ENCODE measurements around the gene RASL11A. TPM values are rescaled to one million over a fixed set of nuclear protein-coding genes. Genes with fewer than 3 reads are reported as not detected.

RASL11A gene
- total and polyA plus RNA-seq, 8 donors: 3.1 to 31.5 (median 11.6) TPM; not detected in 1

DNA sequence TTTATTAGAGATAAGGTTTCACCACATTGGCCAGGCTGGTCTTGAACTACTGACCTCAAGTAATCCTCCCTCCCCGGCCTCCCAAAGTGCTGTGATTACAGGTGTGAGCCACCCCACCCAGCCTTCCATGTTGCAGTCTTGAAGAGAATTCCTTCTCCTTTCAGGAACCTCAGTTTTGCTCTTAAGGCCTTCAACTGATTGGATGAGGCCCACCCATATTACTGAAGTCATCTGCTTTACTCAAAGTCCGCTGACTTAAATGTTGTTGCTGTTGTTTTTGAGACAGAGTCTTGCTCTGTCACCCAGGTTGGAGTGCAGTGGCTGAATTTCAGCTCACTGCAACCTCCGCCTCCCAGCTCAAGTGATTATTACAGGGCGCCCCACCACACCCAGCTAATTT, 33.5 kb downstream of the RASL11A start:
- Histone ChIP-seq H3K4me3 (no peak overlapping the region), H3K4me1 (no peaks in the 10 kb centered on the region), H3K36me3 (no peaks in the 10 kb centered on the region), H3K27me3 (no peaks in the 10 kb centered on the region), H3K9me3 (no peaks in the 10 kb centered on the region), H3K27ac (no peak overlapping the region)
- 89 to 95% (median 93%) methylated on average over 4 of the region's 4 CpGs for WGBS, 5 donors
- intact Hi-C loops (cut with DNase I; ENCODE audit: low total_unique reads): no loop called here
- TF ChIP-seq, protein P1, sequence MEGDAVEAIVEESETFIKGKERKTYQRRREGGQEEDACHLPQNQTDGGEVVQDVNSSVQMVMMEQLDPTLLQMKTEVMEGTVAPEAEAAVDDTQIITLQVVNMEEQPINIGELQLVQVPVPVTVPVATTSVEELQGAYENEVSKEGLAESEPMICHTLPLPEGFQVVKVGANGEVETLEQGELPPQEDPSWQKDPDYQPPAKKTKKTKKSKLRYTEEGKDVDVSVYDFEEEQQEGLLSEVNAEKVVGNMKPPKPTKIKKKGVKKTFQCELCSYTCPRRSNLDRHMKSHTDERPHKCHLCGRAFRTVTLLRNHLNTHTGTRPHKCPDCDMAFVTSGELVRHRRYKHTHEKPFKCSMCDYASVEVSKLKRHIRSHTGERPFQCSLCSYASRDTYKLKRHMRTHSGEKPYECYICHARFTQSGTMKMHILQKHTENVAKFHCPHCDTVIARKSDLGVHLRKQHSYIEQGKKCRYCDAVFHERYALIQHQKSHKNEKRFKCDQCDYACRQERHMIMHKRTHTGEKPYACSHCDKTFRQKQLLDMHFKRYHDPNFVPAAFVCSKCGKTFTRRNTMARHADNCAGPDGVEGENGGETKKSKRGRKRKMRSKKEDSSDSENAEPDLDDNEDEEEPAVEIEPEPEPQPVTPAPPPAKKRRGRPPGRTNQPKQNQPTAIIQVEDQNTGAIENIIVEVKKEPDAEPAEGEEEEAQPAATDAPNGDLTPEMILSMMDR (IDR thresholded peaks at IDR 0.05): no peak
- TF ChIP-seq POLR2AphosphoS5 (IDR thresholded peaks at IDR 0.05): no peak
- TF ChIP-seq EP300 (IDR thresholded peaks at IDR 0.05): no peak
- TF ChIP-seq POLR2A (IDR thresholded peaks at IDR 0.05): no peak
- DNase-seq: no peak

DNA sequence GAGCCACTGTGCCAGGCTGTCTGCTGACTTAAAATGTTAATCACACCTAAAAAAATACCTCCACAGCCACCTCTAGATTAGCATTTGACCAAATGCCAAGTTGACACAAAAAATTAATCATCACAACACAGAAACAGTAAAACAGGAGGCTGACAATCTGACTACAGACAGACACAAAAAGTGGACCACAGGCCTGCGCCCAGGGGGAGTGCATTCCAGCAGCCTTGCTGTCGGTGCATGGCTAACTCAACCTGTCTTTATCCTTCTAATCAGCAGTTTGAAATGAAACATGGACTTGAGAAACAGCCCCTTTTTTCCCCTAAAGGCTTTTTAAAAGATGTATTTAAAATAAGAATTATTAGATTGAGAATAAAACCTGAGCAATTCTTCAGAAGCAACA, 34.0 kb downstream of the RASL11A start:
- Histone ChIP-seq H3K27me3 (no peaks in the 10 kb centered on the region), H3K4me1 (no peaks in the 10 kb centered on the region), H3K27ac (no peak overlapping the region), H3K4me3 (no peak overlapping the region), H3K9me3 (no peaks in the 10 kb centered on the region), H3K36me3 (no peaks in the 10 kb centered on the region)
- no peak for DNase-seq
- intact Hi-C loops (cut with DNase I; ENCODE audit: low total_unique reads): no loop called here
- WGBS, 5 donors: 69 to 84% (median 74%) methylated on average over 2 of the region's 2 CpGs
- no peak for TF ChIP-seq POLR2A (IDR thresholded peaks at IDR 0.05)
- no peak for TF ChIP-seq EP300 (IDR thresholded peaks at IDR 0.05)
- TF ChIP-seq, protein P1 (IDR thresholded peaks at IDR 0.05): no peak
- TF ChIP-seq POLR2AphosphoS5 (IDR thresholded peaks at IDR 0.05): no peak

DNA sequence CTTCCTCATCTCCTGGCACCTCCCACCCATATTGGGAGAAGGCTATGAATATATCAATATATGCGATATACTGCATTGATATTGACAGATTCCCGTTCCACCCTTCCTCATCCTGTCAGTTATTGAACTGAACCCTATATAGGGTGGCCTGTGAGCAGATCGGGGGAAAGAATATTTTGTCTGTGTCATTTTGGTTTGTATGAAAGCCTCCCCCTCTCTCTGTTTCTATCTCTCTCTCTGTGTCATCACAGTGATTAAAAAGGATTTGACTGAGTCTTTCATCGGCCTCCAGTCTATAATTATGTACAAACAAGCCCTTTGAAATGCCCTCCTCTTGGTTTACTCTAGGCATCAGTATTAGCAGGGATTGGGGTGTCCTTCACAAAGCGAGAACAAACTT, 35.7 kb downstream of the RASL11A start:
- Histone ChIP-seq H3K9me3 (no peaks in the 10 kb centered on the region), H3K4me3 (no peak overlapping the region), H3K27ac (no peak overlapping the region), H3K36me3 (no peaks in the 10 kb centered on the region), H3K4me1 (no peaks in the 10 kb centered on the region), H3K27me3 (no peaks in the 10 kb centered on the region)
- no peak for TF ChIP-seq POLR2A (IDR thresholded peaks at IDR 0.05)
- no peak for TF ChIP-seq POLR2AphosphoS5 (IDR thresholded peaks at IDR 0.05)
- TF ChIP-seq, protein P1 (IDR thresholded peaks at IDR 0.05): no peak
- no peak for TF ChIP-seq EP300 (IDR thresholded peaks at IDR 0.05)
- intact Hi-C loops (cut with DNase I; ENCODE audit: low total_unique reads): no loop called here
- WGBS, 5 donors: 73 to 84% (median 82%) methylated on average over 5 of the region's 5 CpGs
- DNase-seq: no peak

GRCh38 chr13:27308941-27309340, 38.3 kb downstream of the RASL11A start:
- Histone ChIP-seq H3K4me1 (no peaks in the 10 kb centered on the region), H3K4me3 (no peak overlapping the region), H3K9me3 (no peaks in the 10 kb centered on the region), H3K27me3 (no peaks in the 10 kb centered on the region), H3K27ac (no peak overlapping the region), H3K36me3 (no peaks in the 10 kb centered on the region)
- 85 to 91% (median 87%) methylated on average over 19 of the region's 19 CpGs for WGBS, 5 donors
- TF ChIP-seq POLR2AphosphoS5 (IDR thresholded peaks at IDR 0.05) (no peak), POLR2A (IDR thresholded peaks at IDR 0.05) (no peak), EP300 (IDR thresholded peaks at IDR 0.05) (no peak)
- TF ChIP-seq, protein P1 (IDR thresholded peaks at IDR 0.05): no peak
- intact Hi-C loops (cut with DNase I; ENCODE audit: low total_unique reads): no loop called here
- DNase-seq: no peak

Measured in stomach (tissue), 9 donors.